HG03342 (cell line): ENCODE data around the gene METTL5.
A peak's percentile ranks its signal among the peaks of the same experiment; 100 is the strongest.
"Not testable (repeated sequence)": the region's sequence is repeated elsewhere in the genome, so short reads cannot be mapped to it uniquely, and the experiment has no call there.

Experiments
- ATAC-seq: cut with Tn5 transposase; IDR thresholded peaks from one replicate; pipeline ENCODE4 v1.9.1; 2021; ENCODE audit warnings: mild to moderate bottlenecking, moderate library complexity; ENCODE audit not compliant: unreplicated experiment

METTL5 gene

GRCh38 chr2:169834401-169834800 is 9.7 kb upstream of the METTL5 start:
- no peak for ATAC-seq

DNA sequence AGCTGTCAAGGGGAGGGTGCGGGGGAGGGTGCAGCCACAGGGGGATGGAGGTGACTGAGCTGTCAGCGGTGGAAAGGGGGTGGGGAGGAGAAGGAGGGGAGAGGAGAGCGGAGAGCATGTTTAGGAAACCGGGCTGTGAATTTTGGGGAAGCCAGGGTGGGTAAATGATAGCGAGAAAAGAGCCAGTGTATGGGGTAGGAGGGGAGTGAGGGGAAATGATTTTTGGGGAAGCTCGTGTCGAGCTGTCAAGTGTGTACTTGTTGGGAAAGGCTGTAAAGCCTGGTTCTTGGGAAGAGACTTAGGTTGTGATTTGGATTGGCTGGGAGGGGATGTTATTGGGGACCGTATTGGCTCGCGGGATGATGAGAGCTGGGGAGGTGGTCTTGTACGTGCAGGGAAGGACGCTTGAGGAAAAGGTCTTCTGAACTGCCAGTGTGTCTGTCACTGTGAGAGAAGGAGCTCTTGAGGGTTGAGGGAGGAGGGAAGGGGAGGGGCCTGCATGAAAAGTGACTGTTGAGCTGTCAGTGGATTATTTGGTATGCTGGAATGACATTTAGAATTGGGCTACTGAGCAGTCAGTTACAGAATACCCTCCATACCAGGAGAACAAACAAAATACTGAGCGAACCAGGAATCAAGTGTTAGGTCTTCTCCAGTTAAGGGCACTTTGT is 3.6 kb upstream of the METTL5 start:
- ATAC-seq = peak; percentile 36

GRCh38 chr2:169827272-169828140 is 2.8 kb upstream of the METTL5 start, which contains the start of gene UBR3:
Gene UBR3 (plus strand): TSS chr2:169827454. CDS start chr2:169827508, 54 bp downstream.
- ATAC-seq = peak; percentile 83

DNA sequence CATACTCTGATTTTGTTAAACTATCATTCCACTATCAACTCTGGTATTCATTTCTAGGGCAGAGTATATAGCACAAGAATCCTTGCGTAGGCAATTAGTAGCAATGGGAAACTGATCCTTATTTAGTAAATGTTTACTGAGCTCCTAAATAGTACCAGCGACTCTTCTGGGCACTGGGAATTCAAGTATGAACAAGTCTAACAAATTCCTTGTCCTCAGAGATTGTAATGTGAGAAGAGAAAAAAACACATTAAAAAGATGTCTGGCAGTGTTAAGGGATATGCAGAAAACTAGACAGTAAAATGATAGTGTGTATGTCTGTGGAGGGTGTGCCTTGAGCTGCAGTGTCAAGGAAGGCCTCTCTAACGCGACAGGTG is 721 bp downstream of the METTL5 start:
- no peak for ATAC-seq

- ATAC-seq = no peak
These were observed 1.8 kb downstream of the METTL5 start for GRCh38 chr2:169822785-169823392.

GRCh38 chr2:169822036-169822435 is 2.7 kb downstream of the METTL5 start:
- no peak for ATAC-seq

GRCh38 chr2:169820101-169820500 is 4.6 kb downstream of the METTL5 start:
- not testable (repeated sequence) for ATAC-seq

DNA sequence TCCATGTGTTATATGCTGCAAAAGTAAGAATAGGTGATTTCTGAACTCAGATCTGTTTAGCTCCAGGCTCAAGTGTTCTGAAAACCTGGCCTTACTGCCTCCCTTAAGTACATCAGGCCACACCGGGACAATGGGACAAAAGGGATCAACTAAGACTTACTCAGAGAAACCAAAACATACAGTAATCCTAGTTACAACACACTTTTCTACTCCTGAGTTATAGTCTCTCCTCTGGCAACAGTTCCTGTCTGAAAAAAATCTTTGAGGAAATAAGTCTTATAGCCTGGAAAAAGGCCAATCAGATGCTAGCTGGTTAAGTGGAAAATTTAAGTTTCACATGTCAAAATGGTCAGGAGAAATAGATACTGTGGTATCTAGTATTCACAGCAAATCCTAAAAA is 5.6 kb downstream of the METTL5 start:
- ATAC-seq = no peak

DNA sequence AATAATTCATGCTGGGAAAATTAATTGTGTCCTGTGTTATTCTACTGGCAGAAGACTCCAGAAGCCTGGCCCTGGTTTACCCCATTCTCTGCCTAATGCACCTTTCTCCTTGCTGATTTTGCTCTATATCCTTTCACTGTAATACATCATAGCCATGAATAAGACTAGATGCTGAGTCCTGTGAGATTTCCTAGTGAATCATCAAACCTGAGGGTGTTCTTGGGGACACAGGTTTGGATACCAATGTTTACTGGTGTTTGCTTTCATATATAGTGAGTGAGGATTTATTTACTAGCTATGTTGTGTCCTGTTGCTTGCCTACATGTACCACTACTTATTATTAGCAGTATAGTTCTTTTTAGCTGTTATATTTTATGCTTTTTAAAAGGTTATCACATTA is 6.5 kb downstream of the METTL5 start:
- no peak for ATAC-seq

- ATAC-seq = not testable (repeated sequence)
These were observed 7.3 kb downstream of the METTL5 start for GRCh38 chr2:169817369-169817768.

- not testable (repeated sequence) for ATAC-seq
These were observed 7.7 kb downstream of the METTL5 start for GRCh38 chr2:169816961-169817360.

- no peak for ATAC-seq
These were observed 8.9 kb downstream of the METTL5 start for GRCh38 chr2:169815849-169816248.

- ATAC-seq = no peak
These were observed 16.5 kb downstream of the METTL5 start for GRCh38 chr2:169808221-169808620.

GRCh38 chr2:169806586-169806985 is 18.1 kb downstream of the METTL5 start:
- ATAC-seq = no peak

- no peak for ATAC-seq
These were observed 21.2 kb downstream of the METTL5 start for GRCh38 chr2:169803480-169803879.

DNA sequence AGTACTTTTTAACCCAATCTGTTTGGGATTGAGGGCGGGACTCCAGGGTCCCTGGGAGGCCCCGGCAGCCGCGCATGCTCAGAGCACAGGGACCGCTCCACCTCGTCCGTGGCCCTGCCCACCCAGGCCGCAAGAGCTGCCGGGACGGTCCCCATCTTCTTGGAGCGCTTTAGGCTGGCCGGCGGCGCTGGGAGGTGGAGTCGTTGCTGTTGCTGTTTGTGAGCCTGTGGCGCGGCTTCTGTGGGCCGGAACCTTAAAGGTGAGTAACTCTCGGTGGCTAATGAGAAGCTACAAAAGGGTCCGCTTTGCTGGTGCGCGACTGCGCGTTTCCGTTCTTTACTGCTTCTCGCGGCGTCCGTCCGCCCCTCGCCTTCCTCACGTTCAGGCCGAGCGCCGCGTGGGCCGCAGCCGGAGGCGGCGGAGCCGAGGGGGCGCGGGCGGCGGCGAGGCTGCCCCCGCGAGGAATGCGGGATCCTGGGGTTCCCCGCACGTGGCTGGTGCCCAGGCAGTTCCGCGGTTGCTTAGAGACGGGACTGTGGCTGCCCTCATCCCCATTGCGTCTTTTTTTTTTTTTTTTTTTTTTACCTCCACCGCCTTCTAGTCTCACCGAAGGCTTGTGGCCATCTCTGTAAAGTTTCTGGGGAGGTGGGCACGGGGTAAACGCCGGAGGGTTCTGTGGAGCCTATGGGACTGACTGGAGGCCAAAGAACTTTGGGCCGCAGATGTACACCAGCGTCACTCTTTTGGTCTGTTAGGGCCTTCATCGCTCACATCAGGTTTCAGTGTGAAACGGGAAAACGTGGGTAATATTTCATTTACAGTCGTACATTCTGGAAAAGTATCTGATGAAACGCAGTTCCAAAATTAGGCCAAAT is 25.8 kb downstream of the METTL5 start, which contains the start of gene SSB:
Gene SSB, plus strand, starts transcription at position 154 of the 875 bp plus-strand sequence. CDS start 2,090 bp downstream, outside the sequence.
- ATAC-seq = peak; percentile 96

DNA sequence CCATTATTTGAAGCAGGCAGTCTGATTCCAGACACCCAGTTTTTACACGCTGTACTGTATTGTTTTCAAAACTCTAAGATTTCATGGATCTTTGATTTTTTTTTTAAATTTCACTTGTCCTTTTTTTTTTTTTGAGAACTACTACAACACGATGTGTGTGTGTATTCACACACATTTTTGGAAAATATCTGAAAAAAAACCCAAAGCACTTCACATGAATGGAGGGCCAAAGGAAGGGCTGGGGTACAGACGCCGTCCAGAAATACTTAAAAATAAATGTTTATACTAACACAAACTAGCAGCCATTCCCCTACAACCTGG is 26.3 kb downstream of the METTL5 start:
- no peak for ATAC-seq

DNA sequence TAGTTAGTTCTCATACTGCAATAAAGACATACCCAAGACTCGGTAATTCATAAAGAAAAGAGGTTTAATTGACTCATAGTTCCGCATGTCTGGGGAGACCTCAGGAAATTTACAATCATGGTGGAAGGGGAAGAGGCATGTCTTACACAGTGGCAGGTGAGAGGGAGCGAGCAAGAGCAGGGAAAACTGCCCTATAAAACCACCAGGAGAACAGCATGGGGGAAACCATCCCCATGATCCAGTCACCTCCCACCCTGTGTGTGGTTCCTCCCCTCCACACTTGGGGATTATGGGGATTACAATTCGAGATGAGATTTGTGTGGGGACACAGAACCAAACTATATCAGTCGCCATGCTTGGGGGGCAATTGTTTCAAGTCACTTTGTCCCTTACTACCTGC is 27.1 kb downstream of the METTL5 start:
- ATAC-seq = no peak

- no peak for ATAC-seq
These were observed 28.3 kb downstream of the METTL5 start for GRCh38 chr2:169796441-169796840.

DNA sequence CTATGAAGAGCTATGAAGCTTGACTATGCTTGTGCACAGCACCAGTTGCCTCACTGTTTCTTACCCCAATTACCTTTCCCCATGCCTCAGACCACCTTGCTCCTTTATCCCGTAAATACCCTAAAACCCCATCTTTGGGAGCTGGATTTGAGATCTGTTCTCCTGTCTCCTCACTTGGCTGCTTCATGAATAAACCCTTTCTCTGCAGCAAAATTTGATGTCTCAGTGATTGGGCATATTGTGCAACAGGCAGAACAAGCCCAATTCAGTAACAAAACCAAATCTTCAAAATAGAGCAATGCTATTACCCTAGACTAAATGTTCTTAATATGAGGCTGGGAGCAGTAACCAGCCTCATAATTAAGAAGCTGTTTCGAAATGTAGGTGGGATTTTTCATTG is 29.5 kb downstream of the METTL5 start:
- ATAC-seq = no peak

- no peak for ATAC-seq
These were observed 34.1 kb downstream of the METTL5 start for GRCh38 chr2:169790581-169790980.
